Neutrophil (primary cell): Measurements from ENCODE around the gene IL17C.

Experiments
- H3K27ac ChIP-seq: fragments of 200-600 bp; sonication (generic); 2 replicates; pipeline ENCODE4 v1.5.1; 2016; ENCODE audit warnings: mild to moderate bottlenecking, moderate library complexity
- H3K27me3 ChIP-seq: fragments of 200-600 bp; sonication (generic); 2 replicates; pipeline ENCODE4 v1.6.0; 2016; ENCODE audit warnings: mild to moderate bottlenecking
- H3K36me3 ChIP-seq: fragments of 200-600 bp; sonication (generic); 2 replicates; pipeline ENCODE4 v1.5.1; 2017
- H3K4me1 ChIP-seq, 2 experiments: fragments of 200-600 bp in 1 of 2; sonication (generic) in 1 of 2; 1 replicate in 1 of 2; 2 replicates in 1 of 2; pipeline versions ENCODE4 v1.5.1 to v1.6.1; 2013 to 2016; ENCODE audit warnings: low read depth in 1 of 2, low read length in 1 of 2, mild to moderate bottlenecking in 1 of 2, moderate library complexity in 1 of 2; ENCODE audit not compliant: control insufficient read depth in 1 of 2, insufficient read depth in 1 of 2
- H3K4me3 ChIP-seq, 2 experiments: fragments of 200-600 bp in 1 of 2; sonication (generic) in 1 of 2; 1 replicate in 1 of 2; 2 replicates in 1 of 2; pipeline ENCODE4 v1.5.1; 2013 to 2016; ENCODE audit warnings: low read depth in 1 of 2, low read length in 1 of 2, mild to moderate bottlenecking in 1 of 2, moderate library complexity in 1 of 2
- H3K9me3 ChIP-seq: fragments of 200-600 bp; sonication (generic); 2 replicates; pipeline ENCODE4 v1.5.1; 2016
- CTCF ChIP-seq: fragments of 200-600 bp; sonication (generic); IDR thresholded peaks from 2 replicates; pipeline ENCODE4 v1.5.1; 2016; ENCODE audit warnings: antibody characterized with exemption

The IL17C gene

GRCh38 chr16:88630941-88631340 lies 7.4 kb upstream of the IL17C start:
- Histone ChIP-seq H3K4me3 (no peak overlapping the region), H3K27me3 (peaks cover 22% of the 10 kb centered on the region), H3K9me3 (no peaks in the 10 kb centered on the region), H3K27ac (no peak overlapping the region), H3K4me1 (peaks cover 18 to 22% of the 10 kb centered on the region in 2 experiments), H3K36me3 (peaks cover 62% of the 10 kb centered on the region)
- TF ChIP-seq CTCF = no peak

DNA sequence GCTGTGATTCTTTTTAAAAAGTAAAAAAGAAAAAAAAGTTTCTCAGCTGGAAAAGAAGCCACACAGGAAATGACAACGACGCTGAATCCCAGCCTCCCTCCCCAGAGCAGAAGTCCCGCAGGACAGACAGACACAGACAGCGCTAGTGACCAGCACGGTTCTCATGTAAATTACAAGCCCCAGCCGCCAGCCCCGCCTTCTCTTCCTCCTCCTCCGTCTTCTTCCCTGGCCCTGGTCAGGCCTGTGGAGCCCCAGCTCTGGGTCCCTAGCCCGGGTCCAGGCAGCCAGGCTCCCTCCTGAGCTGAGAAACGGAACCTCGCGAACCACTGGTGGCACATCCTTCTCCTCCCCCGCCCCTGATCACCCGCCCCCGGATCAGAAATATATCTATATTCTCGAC lies 7.0 kb upstream of the IL17C start:
- H3K9me3 ChIP-seq = no peaks in the 10 kb centered on the region
- H3K4me1 ChIP-seq = peaks cover 18 to 22% of the 10 kb centered on the region in 2 experiments
- no peak overlapping the region for H3K4me3 ChIP-seq
- H3K27me3 ChIP-seq = peaks cover 27% of the 10 kb centered on the region
- no peak overlapping the region for H3K27ac ChIP-seq
- peaks cover 60% of the 10 kb centered on the region for H3K36me3 ChIP-seq
- no peak for TF ChIP-seq CTCF

DNA sequence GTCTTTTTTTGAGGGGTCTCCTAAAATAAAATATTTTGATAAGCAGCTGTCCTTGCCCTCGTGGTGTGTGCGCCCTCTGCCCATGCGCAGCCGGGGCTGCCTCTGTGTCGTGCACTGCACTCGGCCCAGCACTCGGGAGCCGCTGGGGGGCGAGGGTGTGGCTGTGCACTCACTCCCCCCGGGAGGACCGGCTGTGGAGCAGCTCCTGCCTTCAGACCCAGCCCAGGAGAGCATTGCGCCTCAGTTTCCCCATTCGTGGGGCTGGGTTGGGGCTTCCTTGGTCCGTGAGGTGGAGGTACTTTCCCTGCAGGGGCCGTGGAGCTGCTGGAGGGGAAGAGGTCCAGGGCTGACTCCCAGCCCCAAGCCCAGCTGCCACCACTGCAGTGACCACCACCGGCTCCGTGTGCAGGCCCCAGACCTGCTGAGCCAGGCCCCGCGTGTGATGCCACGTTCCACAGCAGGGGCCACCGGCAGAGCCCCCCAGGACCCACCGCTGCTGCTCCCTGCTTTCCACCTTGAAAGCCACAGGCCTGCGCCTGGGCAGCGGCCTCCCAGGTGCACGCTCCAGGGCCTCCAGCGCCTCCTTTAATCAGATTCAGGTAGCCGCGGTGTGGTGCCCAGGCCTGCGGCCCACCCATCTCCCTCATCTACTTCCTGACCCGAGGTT lies 6.3 kb upstream of the IL17C start:
- Histone ChIP-seq H3K36me3 (peaks cover 53% of the 10 kb centered on the region), H3K4me3 (no peak overlapping the region), H3K27me3 (peaks cover 33% of the 10 kb centered on the region), H3K4me1 (peaks cover 18 to 22% of the 10 kb centered on the region in 2 experiments), H3K9me3 (no peaks in the 10 kb centered on the region), H3K27ac (no peak overlapping the region)
- TF ChIP-seq CTCF = no peak

DNA sequence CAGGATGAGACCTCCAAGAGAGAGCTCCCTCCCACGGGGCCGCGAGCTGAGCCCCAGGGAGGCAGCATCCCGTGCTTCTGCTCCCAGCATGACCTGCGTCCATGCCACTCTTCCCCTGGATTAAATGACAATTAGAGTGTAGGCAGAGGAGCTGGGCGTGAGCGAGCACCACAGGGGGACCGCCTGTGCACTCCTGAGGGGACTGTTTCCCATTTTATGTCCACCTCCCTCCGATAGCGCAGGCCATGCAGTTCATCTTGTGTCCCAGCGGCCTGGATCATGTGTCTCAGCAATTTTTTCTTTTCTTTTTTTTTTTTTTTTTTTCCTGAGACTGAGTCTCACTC lies 5.8 kb upstream of the IL17C start:
- no peak overlapping the region for H3K27ac ChIP-seq
- peaks cover 48% of the 10 kb centered on the region for H3K36me3 ChIP-seq
- no peaks in the 10 kb centered on the region for H3K9me3 ChIP-seq
- H3K4me3 ChIP-seq = no peak overlapping the region
- peaks cover 18 to 22% of the 10 kb centered on the region in 2 experiments for H3K4me1 ChIP-seq
- H3K27me3 ChIP-seq = peaks cover 38% of the 10 kb centered on the region
- no peak for TF ChIP-seq CTCF

DNA sequence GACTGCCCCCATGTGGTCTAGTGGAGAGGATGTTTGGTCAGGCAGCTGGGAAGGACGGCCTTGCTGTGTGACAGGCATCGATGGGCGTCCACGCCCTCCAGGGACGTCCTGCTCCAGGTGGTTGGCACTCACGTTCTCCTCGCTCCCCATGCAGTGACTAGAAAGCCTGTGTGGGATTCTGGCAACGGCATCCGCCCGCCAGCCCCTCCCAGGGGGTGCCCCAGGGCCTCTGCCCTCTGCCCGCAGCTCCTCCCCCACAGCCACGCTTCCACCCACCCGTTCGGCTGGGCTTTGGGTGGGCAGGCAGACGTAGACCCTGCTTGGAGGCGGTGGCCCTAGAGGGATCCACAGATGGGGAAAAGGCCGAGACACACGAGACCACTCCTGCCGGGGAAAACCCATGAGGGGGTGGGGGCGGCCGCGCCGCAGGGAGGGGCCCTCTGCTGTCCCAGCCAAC lies 4.7 kb upstream of the IL17C start:
- peaks cover 37% of the 10 kb centered on the region for H3K36me3 ChIP-seq
- no peak for TF ChIP-seq CTCF
- H3K9me3 ChIP-seq = no peaks in the 10 kb centered on the region
- H3K4me3 ChIP-seq = peak overlapping the region; percentile 51 to 63
- peaks cover 23 to 27% of the 10 kb centered on the region in 2 experiments for H3K4me1 ChIP-seq
- peak overlapping the region; percentile 9 for H3K27ac ChIP-seq
- peaks cover 50% of the 10 kb centered on the region for H3K27me3 ChIP-seq
